HK-2 (cell line): ENCODE results near the gene GRK6.

Experiments used
- DNase-seq: peaks from one replicate; pipeline ENCODE4 v3.0.0-alpha.2; 2018; ENCODE audit not compliant: unreplicated experiment

GRK6 gene

GRCh38 chr5:177425801-177426565 lies 493 bp upstream of the GRK6 start:
- peak; percentile 95 for DNase-seq

GRCh38 chr5:177427211-177427822 lies 841 bp downstream of the GRK6 start:
- DNase-seq = no peak

- DNase-seq = no peak
These were observed 1.6 kb downstream of the GRK6 start for GRCh38 chr5:177427919-177428573.

- DNase-seq = no peak
These were observed 2.2 kb downstream of the GRK6 start for GRCh38 chr5:177428574-177429217.

GRCh38 chr5:177429248-177430040 lies 3.0 kb downstream of the GRK6 start:
- DNase-seq = no peak

GRCh38 chr5:177430140-177430951 lies 3.9 kb downstream of the GRK6 start:
- no peak for DNase-seq

- no peak for DNase-seq
These were observed 4.5 kb downstream of the GRK6 start for GRCh38 chr5:177430972-177431316.

GRCh38 chr5:177431317-177432142 lies 5.1 kb downstream of the GRK6 start:
- no peak for DNase-seq

- no peak for DNase-seq
These were observed 5.8 kb downstream of the GRK6 start for GRCh38 chr5:177432143-177432838.

GRCh38 chr5:177432839-177433657 lies 6.6 kb downstream of the GRK6 start:
- DNase-seq = no peak

- no peak for DNase-seq
These were observed 7.3 kb downstream of the GRK6 start for GRCh38 chr5:177433658-177434217.

GRCh38 chr5:177434437-177434836 lies 8.0 kb downstream of the GRK6 start:
- peak; percentile 49 for DNase-seq

GRCh38 chr5:177434942-177435738 lies 8.7 kb downstream of the GRK6 start:
- peak; percentile 1 for DNase-seq

GRCh38 chr5:177435847-177436536 lies 9.5 kb downstream of the GRK6 start:
- no peak for DNase-seq

GRCh38 chr5:177437623-177438022 lies 11.1 kb downstream of the GRK6 start:
- peak; percentile 1 for DNase-seq

GRCh38 chr5:177438468-177438867 lies 12.0 kb downstream of the GRK6 start:
- no peak for DNase-seq
